Measurements from ENCODE around the gene CCN6.

CCN6 gene

GRCh38 chr6:112054001-112054400, at the start of gene CCN6:
TSS of gene CCN6 (plus strand) at chr6:112054104. CDS start at chr6:112054358, 254 bp downstream.
- DNase-seq: no peak

DNA sequence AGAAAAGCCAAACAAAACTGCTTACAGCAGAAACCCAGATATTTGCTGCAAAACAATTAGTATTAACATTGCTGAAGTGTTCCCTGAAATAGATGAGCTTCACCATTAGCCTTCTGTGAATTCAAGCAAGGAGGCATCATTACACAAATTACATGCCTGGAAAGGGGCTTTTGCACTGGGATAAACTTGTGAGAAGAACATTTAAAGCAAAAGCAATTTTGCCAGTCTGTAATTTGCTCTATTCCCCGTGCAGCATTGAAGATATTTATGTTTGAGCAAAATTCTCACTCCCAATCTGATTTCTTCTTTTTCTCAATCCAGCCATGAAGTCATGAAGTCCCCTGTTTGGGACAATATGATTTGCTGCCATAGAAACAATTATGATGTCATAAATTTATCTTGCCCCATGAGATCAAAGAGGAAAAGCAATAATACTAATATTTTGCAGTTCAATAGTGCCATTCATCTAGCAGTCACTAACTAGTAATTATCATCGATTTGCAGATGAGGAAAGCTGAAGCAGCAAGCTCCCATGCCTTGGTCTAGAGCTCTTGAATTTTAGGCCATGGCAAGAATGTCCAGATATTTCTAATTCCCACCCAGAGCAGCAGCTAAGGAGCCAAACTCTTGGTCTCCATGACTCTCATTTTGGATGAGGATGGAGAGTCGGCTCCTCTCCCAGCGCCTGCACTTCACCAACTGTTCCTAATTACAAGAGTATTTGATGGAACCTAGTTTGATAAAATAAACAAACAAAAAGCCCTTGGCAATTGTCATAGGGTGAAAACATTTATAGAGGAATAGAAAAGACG, 49.5 kb upstream of the CCN6 start:
- no peak for DNase-seq

DNA sequence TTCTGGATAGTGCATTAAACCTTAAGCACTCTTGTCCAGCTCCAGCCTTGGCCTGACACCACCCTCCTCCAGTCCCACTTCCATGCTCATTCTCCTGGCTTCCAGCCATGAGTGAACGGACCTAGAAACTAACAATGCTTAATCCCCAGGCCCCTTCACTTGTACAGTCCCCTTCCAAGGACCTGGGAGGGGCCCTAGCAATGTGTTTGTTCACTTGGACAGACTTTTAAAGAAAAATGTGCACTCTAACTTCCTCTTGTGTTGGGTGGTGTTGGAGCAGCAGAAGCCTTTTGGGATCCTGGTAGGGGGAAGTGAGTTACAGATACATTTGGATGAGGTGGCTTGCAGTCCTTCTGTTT, 48.9 kb upstream of the CCN6 start:
- no peak for DNase-seq

DNA sequence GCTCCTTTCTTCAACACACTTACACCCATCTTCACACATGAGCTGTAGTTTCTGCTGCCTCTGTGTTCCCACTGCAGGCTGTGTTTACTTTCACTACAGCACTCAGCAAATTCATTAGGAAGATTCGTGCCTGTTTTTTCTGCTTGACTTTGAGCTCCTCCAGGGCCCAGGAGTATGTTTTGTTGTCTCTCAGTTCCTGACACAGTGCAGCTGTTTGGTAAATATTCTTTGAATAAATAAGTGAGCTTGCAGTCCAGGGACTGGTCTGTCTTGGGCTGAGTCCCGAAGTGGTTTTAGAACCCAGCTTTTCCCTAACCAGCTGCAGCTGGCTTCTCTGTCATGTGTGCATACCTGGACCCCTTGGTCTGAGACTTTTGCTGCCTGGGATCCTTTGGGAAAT, 46.6 kb upstream of the CCN6 start:
- no peak for DNase-seq

- DNase-seq: peak; percentile 41
These were observed 46.1 kb upstream of the CCN6 start for GRCh38 chr6:112007805-112008204.

DNA sequence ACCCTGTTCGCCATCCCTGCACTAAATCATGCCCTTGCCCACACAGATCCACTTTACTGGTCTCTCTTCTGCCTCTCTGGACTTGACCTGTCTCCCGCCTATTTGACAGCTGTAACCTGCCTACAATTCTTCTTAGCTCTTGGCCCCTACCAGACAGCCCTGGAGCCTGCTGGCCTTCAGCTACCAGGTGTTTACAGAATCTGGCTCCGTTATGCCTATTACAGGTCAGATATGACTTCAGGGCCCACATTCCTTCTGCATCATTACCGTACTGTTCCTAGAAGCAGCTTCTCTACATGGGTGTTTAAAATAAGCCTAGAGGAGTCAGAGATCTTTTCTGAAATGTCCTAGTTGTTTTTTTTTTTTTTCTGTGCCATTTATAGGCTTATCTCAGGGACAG, 45.4 kb upstream of the CCN6 start:
- DNase-seq: no peak

- DNase-seq: peak; percentile 24
These were observed 43.6 kb upstream of the CCN6 start for GRCh38 chr6:112010328-112010727.

DNA sequence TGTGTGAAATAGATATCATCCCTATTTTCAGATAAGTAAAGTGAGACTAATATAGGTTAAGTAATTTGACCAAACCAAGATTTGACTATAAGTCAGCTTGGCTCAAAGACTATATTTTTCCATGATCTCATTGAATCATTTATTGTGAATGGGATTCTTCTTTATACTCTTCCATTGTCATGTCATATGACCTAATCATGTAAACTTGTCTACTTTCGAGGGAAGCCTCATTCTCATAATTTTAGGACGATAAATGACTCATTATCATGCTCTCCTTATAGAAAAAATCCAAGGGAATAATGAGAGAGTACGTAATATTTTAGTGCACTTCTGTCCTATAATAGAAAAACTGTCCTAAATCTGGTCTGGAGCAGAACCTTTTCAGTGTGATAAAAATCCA, 40.9 kb upstream of the CCN6 start:
- no peak for DNase-seq

GRCh38 chr6:112014483-112014882, 39.4 kb upstream of the CCN6 start:
- peak; percentile 47 for DNase-seq

- no peak for DNase-seq
These were observed 38.2 kb upstream of the CCN6 start for GRCh38 chr6:112015725-112016124.

DNA sequence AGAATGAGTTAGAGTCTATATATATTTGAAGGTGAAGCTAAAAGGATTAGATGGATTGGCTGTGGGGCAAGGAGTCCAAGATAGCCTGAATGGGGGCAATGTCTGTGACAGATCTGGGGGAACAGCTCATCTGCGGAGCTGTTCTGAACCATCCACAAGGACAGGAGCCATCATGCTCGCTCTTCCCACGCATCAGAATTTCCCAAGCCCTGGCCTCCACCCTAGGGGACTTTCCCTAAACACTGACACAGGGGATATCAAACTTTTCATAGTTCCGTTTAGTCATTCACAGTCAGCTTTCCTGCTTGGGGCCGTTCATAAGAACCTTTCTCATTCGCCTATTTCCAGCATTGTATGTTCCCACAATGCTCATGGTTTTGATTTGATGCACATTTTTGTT, 37.6 kb upstream of the CCN6 start:
- DNase-seq: no peak

- DNase-seq: no peak
These were observed 36.7 kb upstream of the CCN6 start for GRCh38 chr6:112017169-112017568.

DNA sequence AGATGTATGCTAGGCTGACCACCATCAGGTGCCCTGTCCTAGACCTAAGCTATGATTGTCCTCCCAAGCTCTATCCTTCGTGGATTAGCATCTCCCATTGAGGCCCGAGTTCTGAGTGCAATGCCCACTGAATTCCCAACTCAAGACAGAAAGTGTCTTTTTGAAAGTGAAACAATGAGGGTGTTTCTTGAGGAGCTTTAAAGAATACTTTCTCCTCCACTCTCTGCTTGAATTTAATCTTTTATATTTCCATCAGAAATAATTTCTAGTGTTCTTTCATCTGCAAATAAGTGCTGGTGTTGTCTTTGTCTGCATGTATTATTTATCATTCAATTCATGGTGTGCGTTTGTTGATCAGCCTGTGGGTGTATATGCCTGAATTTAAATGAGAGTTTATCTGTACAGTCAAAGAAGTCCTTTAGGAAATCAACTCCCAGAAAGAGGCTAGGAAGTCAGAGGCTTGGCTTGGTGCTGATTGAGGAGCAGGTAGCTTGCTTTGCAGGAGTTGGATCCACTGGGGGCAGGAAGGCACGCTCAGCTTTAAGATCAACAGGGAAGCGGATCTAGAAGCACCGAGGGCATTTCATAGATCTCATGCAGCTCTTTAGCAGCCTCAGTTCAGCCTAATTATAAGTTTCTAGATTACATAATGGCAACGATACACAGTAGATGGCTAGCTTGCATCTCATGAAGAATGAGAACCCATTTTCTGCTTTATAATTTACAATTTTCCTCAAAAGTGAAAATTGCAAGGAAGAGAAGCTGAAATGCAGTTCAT, 36.0 kb upstream of the CCN6 start:
- no peak for DNase-seq

GRCh38 chr6:112018619-112019416, 35.1 kb upstream of the CCN6 start:
- DNase-seq: no peak

DNA sequence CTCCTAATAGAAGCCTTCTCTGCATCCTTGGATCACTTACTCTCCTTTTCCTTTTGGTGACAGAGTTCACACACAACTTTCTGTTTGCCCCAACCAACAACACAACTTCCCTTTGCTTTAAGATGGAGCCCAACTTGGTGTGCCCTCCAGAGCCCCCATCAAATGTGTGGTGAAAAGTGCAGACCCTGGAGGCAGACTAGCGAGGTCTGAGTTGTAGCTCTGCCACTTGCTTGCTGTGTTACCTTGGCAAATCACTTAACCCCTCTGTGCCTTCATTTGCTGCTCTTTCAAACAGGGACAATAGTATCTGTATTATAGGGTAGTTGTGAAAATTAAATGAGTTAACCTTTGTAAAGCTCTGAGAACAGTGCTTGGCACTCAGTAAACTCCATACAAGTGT, 34.3 kb upstream of the CCN6 start:
- no peak for DNase-seq

DNA sequence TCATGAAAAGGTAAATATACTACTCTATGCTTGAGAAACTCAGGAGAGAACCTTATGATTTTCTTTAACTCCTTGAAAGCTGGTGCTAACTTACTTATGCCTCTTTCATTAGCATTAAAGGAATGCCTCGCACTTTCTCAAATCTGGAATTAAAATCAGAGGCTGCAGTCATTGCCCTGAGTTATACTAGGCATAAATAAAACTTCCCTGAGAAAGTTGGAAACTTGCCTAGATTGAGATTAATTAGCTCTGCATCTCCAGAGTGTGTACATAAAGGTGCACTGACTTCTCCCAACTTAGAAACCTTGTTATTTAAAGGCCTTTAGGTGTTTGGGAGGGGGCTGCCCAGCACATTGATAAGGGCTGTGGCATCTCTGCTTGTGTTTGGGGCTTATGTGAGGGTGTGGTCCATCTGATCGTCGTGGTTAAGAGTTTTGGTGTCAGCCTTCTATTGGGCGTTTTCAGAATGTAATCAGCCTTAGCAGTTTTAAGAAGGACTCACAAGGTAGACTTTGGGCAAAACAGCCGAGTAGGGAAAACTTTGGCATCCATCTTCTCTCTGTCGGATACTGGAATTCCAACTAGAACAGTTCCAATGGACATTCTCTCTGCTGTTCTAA, 32.1 kb upstream of the CCN6 start:
- peak; percentile 41 for DNase-seq

GRCh38 chr6:112022749-112023148, 31.2 kb upstream of the CCN6 start:
- DNase-seq: no peak

- no peak for DNase-seq
These were observed 29.4 kb upstream of the CCN6 start for GRCh38 chr6:112024464-112024863.

- no peak for DNase-seq
These were observed 27.0 kb upstream of the CCN6 start for GRCh38 chr6:112026933-112027332.

DNA sequence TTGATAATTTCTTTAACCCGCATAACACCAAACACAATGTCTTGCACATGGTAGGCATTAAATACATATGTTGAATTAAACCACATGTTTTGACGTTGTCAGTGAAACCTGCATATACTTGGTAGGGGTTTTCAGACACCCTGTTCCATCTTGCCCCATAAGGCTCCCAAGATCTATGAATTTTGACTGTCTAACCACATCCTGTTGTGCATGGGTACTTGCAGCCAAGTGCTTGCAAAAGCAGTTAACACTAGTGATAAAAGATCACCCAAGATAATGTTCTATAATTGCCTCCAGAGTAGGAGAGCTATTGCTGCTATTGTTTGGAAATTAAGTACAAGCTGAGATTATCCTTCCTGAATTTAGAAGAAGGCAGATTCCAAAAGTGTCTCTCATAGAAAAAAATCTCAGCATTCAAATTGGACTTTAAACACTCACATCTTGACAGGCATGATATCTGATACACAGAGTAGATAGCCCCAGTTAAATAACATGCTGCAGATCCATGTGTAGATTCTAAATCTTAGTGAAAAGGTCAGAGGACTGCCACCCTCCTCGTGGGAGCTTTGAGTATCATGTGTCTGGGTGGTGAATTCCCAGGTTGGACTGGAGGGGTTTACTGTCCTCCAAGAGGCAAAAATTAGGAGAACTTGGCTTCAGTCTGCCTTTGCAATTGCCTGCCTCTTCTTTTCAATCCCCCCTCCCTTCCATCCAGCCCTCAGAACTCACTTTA, 25.8 kb upstream of the CCN6 start:
- peak; percentile 72 for DNase-seq

GRCh38 chr6:112029045-112029822, 24.7 kb upstream of the CCN6 start:
- peak; percentile 86 for DNase-seq
